Mucosa of descending colon (tissue), 3 donors: ENCODE measurements around the gene ZNF709. TPM values are rescaled to one million over a fixed set of nuclear protein-coding genes. Genes with fewer than 3 reads are reported as not detected.

ENCODE experiments used
- ATAC-seq: fragments of 200-7000 bp; cut with Tn5 transposase; one replicate; pipeline ENCODE4 v1.9.1; 2020; ENCODE audit warnings: mild to moderate bottlenecking, moderate library complexity
- DNase-seq, 3 donors: peaks; one replicate each; pipeline ENCODE4 v3.0.0-alpha.2; 2020
- H3K36me3 ChIP-seq: fragments of 200-600 bp; one replicate; pipeline ENCODE4 v1.8.0; 2021; ENCODE audit warnings: low read depth, mild to moderate bottlenecking
- H3K4me1 ChIP-seq: fragments of 200-600 bp; one replicate; pipeline ENCODE4 v1.8.0; 2021; ENCODE audit warnings: low read depth, mild to moderate bottlenecking
- H3K4me3 ChIP-seq: fragments of 200-600 bp; one replicate; pipeline ENCODE4 v1.8.0; 2021; ENCODE audit warnings: mild to moderate bottlenecking
- H3K9me3 ChIP-seq: fragments of 200-600 bp; one replicate; pipeline ENCODE4 v1.8.0; 2021; ENCODE audit warnings: mild to moderate bottlenecking
- intact Hi-C, 2 donors: fragments of 100-400 bp; cut with DNase I in 1 of 2; cut with micrococcal nuclease in 1 of 2; formaldehyde crosslinking; loops; one replicate each; pipeline versions ENCODE4 v1.11.0 to v1.11.1; 2022; cut with DNase I, micrococcal nuclease
- total RNA-seq, 3 donors: library from RNA; stranded (reverse); fragmentation: NEBNext Ultra II Directional in 2 of 3; extraction: Animal tissue kit (Norgen Biotek cat#: 25700) in 2 of 3; gene quantifications; one replicate each; pipeline versions ENCODE4 v1.2.1 to v1.2.4, GENCODE V29; 2021 to 2023
- TF ChIP-seq, protein P1 (sequence below): fragments of 200-600 bp; IDR thresholded peaks from one replicate; pipeline ENCODE4 v1.8.0; 2022; ENCODE audit warnings: antibody characterized with exemption, mild to moderate bottlenecking
- donor health status: DM: no; HTN: no; CAD: no; lungs with moderate emphysema.
- donor health status: DM: no; HTN: no; CAD: no.
- donor health status: DM: no; HTN: yes; CAD: no.

Gene ZNF709
- total RNA-seq, 3 donors from 2014 or later = 1.2 to 3.3 (median 1.8) TPM

DNA sequence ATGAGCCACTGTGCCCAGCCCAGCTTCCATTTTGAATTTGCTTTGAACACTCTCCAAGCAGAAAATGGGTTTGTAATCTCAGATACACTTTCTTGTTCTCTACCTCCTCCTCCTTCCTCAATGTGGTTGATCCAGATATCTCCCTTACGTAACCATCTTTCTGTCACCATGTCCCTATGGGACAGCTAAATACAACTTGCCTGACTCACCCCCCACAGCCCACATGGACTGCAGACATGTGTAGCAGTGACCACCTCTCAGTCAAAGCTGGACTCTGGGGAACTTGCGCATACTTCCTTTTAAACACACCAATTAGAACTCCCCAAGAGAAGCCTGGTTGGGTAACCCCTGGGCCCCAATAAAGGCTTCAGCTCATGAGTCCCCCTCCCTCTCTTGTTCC lies 72.7 kb downstream of the ZNF709 start:
- H3K4me1 ChIP-seq = no peaks in the 10 kb centered on the region
- TF ChIP-seq, protein P1, sequence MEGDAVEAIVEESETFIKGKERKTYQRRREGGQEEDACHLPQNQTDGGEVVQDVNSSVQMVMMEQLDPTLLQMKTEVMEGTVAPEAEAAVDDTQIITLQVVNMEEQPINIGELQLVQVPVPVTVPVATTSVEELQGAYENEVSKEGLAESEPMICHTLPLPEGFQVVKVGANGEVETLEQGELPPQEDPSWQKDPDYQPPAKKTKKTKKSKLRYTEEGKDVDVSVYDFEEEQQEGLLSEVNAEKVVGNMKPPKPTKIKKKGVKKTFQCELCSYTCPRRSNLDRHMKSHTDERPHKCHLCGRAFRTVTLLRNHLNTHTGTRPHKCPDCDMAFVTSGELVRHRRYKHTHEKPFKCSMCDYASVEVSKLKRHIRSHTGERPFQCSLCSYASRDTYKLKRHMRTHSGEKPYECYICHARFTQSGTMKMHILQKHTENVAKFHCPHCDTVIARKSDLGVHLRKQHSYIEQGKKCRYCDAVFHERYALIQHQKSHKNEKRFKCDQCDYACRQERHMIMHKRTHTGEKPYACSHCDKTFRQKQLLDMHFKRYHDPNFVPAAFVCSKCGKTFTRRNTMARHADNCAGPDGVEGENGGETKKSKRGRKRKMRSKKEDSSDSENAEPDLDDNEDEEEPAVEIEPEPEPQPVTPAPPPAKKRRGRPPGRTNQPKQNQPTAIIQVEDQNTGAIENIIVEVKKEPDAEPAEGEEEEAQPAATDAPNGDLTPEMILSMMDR = no peak
- ATAC-seq (no peak), DNase-seq (no peak)
- H3K4me3 ChIP-seq = no peak overlapping the region
- no peaks in the 10 kb centered on the region for H3K36me3 ChIP-seq
- intact Hi-C loops = no loop called here
- no peaks in the 10 kb centered on the region for H3K9me3 ChIP-seq

Other genes starting within 250 kb of the ZNF709 start
- gene ZNF44, start 189.9 kb downstream of the ZNF709 start, total RNA-seq = 10 to 100 TPM; 17.8 to 22.8 (median 21.7) TPM
- gene ZNF563, start 151.2 kb downstream of the ZNF709 start, total RNA-seq = 1 to 10 TPM; 2.7 to 4.1 (median 4.0) TPM
- gene ZNF442, start 119.1 kb downstream of the ZNF709 start, total RNA-seq = 1 to 10 TPM; 2.2 to 3.9 (median 2.5) TPM
- gene ZNF799, start 83.5 kb downstream of the ZNF709 start, total RNA-seq = 1 to 10 TPM; 6.0 to 7.4 (median 7.3) TPM
- 1 to 10 TPM; 5.8 to 7.7 (median 7.3) TPM for gene ZNF443, start 43.8 kb downstream of the ZNF709 start, total RNA-seq
- gene ZNF564, start 66.7 kb upstream of the ZNF709 start, total RNA-seq = 10 to 100 TPM; 13.9 to 22.5 (median 21.2) TPM
- gene ZNF490, start 126.0 kb upstream of the ZNF709 start, total RNA-seq = 10 to 100 TPM in 1 of 3 donors, 1 to 10 TPM in 2; 8.6 to 11.3 (median 8.8) TPM
- 10 to 100 TPM; 22.5 to 29.7 (median 26.9) TPM for gene ZNF791, start 126.1 kb upstream of the ZNF709 start, total RNA-seq
- 100 to 1,000 TPM in 1 of 3 donors, 10 to 100 TPM in 2; 92.7 to 104 (median 96.6) TPM for gene MAN2B1, start 181.9 kb upstream of the ZNF709 start, total RNA-seq
- 10 to 100 TPM in 1 of 3 donors, 1 to 10 TPM in 2; 6.4 to 13.4 (median 7.4) TPM for gene WDR83, start 182.0 kb upstream of the ZNF709 start, total RNA-seq
- gene DHPS, start 197.1 kb upstream of the ZNF709 start, total RNA-seq = 10 to 100 TPM; 71.4 to 91.4 (median 88.9) TPM
- gene GNG14, start 203.2 kb upstream of the ZNF709 start, total RNA-seq = not detected
- 1 to 10 TPM; 6.0 to 8.9 (median 7.8) TPM for gene FBXW9, start 211.8 kb upstream of the ZNF709 start, total RNA-seq
- gene TNPO2, start 239.1 kb upstream of the ZNF709 start, total RNA-seq = 10 to 100 TPM; 48.9 to 73.3 (median 66.9) TPM
- 100 to 1,000 TPM; 122 to 164 (median 146) TPM for gene TRIR, start 249.9 kb upstream of the ZNF709 start, total RNA-seq